Liver (tissue), 9 donors: ENCODE results near the gene CELSR2. TPM values are rescaled to one million over a fixed set of nuclear protein-coding genes. Genes with fewer than 3 reads are reported as not detected.

Experiments
- DNase-seq: peaks from one replicate; pipeline ENCODE4 v3.0.0-alpha.2; 2017; ENCODE audit warnings: low spot score
- H3K27ac ChIP-seq, 2 donors: one replicate each; pipeline ENCODE4 v1.7.0; 2013; ENCODE audit warnings: inconsistent platforms in 2 of 2, low read length in 2 of 2, control low read depth in 1 of 2, low read depth in 1 of 2, mild to moderate bottlenecking in 1 of 2
- H3K27me3 ChIP-seq, 4 donors: one replicate each; pipeline versions ENCODE4 v1.6.1 to v1.7.0; 2013; ENCODE audit warnings: low read length in 3 of 4, inconsistent platforms in 1 of 4, mild to moderate bottlenecking in 1 of 4, moderate library complexity in 1 of 4; ENCODE audit not compliant: control insufficient read depth in 4 of 4, insufficient read depth in 4 of 4
- H3K36me3 ChIP-seq, 4 donors: one replicate each; pipeline versions ENCODE4 v1.6.1 to v1.7.0; 2013; ENCODE audit warnings: low read length in 3 of 4, mild to moderate bottlenecking in 3 of 4, low read depth in 1 of 4, moderate library complexity in 1 of 4; ENCODE audit not compliant: control insufficient read depth in 4 of 4, insufficient read depth in 3 of 4
- H3K4me1 ChIP-seq, 4 donors: one replicate each; pipeline versions ENCODE4 v1.6.1 to v1.7.0; 2013; ENCODE audit warnings: low read length in 3 of 4, mild to moderate bottlenecking in 3 of 4, moderate library complexity in 1 of 4; ENCODE audit not compliant: control insufficient read depth in 4 of 4, insufficient read depth in 4 of 4
- H3K4me3 ChIP-seq, 3 donors: one replicate each; pipeline versions ENCODE4 v1.6.1 to v1.7.0; 2013; ENCODE audit warnings: low read length in 3 of 3, control low read depth in 1 of 3, low read depth in 1 of 3, mild to moderate bottlenecking in 1 of 3
- H3K9ac ChIP-seq, 2 donors: one replicate each; pipeline ENCODE4 v1.7.0; 2013; ENCODE audit warnings: low read length in 2 of 2, mild to moderate bottlenecking in 2 of 2, moderate library complexity in 2 of 2, control low read depth in 1 of 2, low read depth in 1 of 2
- H3K9me3 ChIP-seq, 4 donors: one replicate each; pipeline versions ENCODE4 v1.6.1 to v1.7.0; 2013; ENCODE audit warnings: low read length in 3 of 4; ENCODE audit not compliant: control insufficient read depth in 4 of 4
- ATF3 ChIP-seq: IDR thresholded peaks from 2 replicates; pipeline ENCODE4 v1.6.1; 2016; ENCODE audit warnings: antibody characterized with exemption
- CTCF ChIP-seq: fragments of 150-350 bp; IDR thresholded peaks from 2 replicates; pipeline ENCODE4 v1.5.1; 2017; ENCODE audit warnings: improper control_type of control experiment, low read depth, low read length; ENCODE audit not compliant: missing input control
- EGR1 ChIP-seq, 2 donors: IDR thresholded peaks; 2 replicates each; pipeline ENCODE4 v1.6.1; 2016 to 2018; ENCODE audit warnings: antibody characterized with exemption in 2 of 2, low read depth in 2 of 2
- FOXA1 ChIP-seq: IDR thresholded peaks from 2 replicates; pipeline ENCODE4 v1.6.1; 2016; ENCODE audit warnings: antibody characterized with exemption
- FOXA2 ChIP-seq: IDR thresholded peaks from 2 replicates; pipeline ENCODE4 v1.6.1; 2016; ENCODE audit warnings: antibody characterized with exemption
- GABPA ChIP-seq, 2 donors: IDR thresholded peaks in 1 of 2; conservative IDR thresholded peaks in 1 of 2; 2 replicates each; pipeline ENCODE4 v1.6.1; 2016; ENCODE audit warnings: antibody characterized with exemption in 2 of 2, mild to moderate bottlenecking in 1 of 2, moderate library complexity in 1 of 2
- HNF4A ChIP-seq, 2 donors: conservative IDR thresholded peaks; 2 replicates each; pipeline ENCODE4 v1.6.1; 2016; ENCODE audit warnings: antibody characterized with exemption in 2 of 2, mild to moderate bottlenecking in 2 of 2
- HNF4G ChIP-seq: IDR thresholded peaks from 2 replicates; pipeline ENCODE4 v1.6.1; 2016; ENCODE audit warnings: antibody characterized with exemption
- NR2F2 ChIP-seq: IDR thresholded peaks from 2 replicates; pipeline ENCODE4 v1.6.1; 2016; ENCODE audit warnings: antibody characterized with exemption
- RAD21 ChIP-seq, 2 donors: IDR thresholded peaks; 2 replicates each; pipeline ENCODE4 v1.6.1; 2016; ENCODE audit warnings: antibody characterized with exemption in 2 of 2, mild to moderate bottlenecking in 2 of 2
- SP1 ChIP-seq: IDR thresholded peaks from 2 replicates; pipeline ENCODE4 v1.6.1; 2018; ENCODE audit warnings: antibody characterized with exemption, mild to moderate bottlenecking
- YY1 ChIP-seq: IDR thresholded peaks from 2 replicates; pipeline ENCODE4 v1.6.1; 2016; ENCODE audit warnings: antibody characterized with exemption, mild to moderate bottlenecking
- ZBTB33 ChIP-seq: IDR thresholded peaks from 2 replicates; pipeline ENCODE4 v1.6.1; 2016; ENCODE audit warnings: antibody characterized with exemption
- WGBS: extraction: QIAGEN DNeasy Blood & Tissue Kit; methylation state at CpG from one replicate; pipeline ENCODE4 v1.1.7; 2013; 5-methylcytosine and 5-hydroxymethylcytosine counted together
- polyA plus RNA-seq, 2 donors: library from polyadenylated mRNA; stranded (reverse) in 1 of 2; unstranded in 1 of 2; fragments of 200-250 nt in 1 of 2; fragments of >200 nt in 1 of 2; fragmentation: Nextera tagmentation in 1 of 2; extraction: Ambion mirVana in 1 of 2; gene quantifications; one replicate each; pipeline versions ENCODE4 v1.2.1 to v1.2.3, GENCODE V29; 2013 to 2015
- total RNA-seq, 2 donors: library from RNA; depleted of rRNA; stranded (reverse); fragments of >200 nt; gene quantifications; one replicate each; pipeline ENCODE4 v1.2.3, GENCODE V29; 2014
- TF ChIP-seq, protein P1 (sequence below): IDR thresholded peaks from 2 replicates; pipeline ENCODE4 v1.6.1; 2016; ENCODE audit warnings: antibody characterized with exemption
- donor health status: healthy.
- donor health status: healthy.
- donor health status: healthy.
- donor health status: healthy.
- donor health status: healthy.

Gene CELSR2
- total and polyA plus RNA-seq, 4 donors = 0.73 to 1.6 (median 1.2) TPM

DNA sequence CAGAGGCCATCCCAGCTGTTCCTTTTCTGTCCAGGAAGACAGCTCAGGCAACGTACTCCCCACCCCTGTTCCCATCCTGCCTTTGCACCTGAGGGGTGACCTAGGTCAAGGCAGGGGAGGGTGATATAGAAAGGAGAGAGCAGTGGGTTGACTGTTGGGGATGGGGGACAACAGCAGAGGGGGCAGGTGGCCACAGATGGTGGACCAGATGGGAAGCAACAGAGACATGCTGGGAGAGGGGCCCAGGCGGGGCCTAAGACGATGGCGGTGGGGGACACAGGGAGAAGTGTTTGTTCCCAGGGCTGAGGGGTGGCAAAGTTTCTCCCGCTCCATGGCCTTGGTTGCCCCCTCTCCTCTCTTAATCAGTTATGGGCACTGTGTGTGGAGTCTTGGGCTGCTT lies 6.3 kb downstream of the CELSR2 start:
- WGBS = 91% methylated on average over 5 of the region's 5 CpGs
- DNase-seq = no peak
- no peaks in the 10 kb centered on the region for H3K27me3 ChIP-seq
- no peak overlapping the region for H3K9ac ChIP-seq
- H3K9me3 ChIP-seq = no peaks in the 10 kb centered on the region
- H3K27ac ChIP-seq = no peak overlapping the region
- H3K36me3 ChIP-seq = no peaks in the 10 kb centered on the region
- H3K4me1 ChIP-seq = no peaks in the 10 kb centered on the region
- TF ChIP-seq ZBTB33 = no peak
- TF ChIP-seq HNF4G = no peak
- no peak for TF ChIP-seq FOXA1
- no peak for TF ChIP-seq YY1
- no peak for TF ChIP-seq HNF4A (conservative IDR thresholded peaks at IDR 0.05)
- TF ChIP-seq FOXA2 = no peak
- no peak for TF ChIP-seq SP1
- H3K4me3 ChIP-seq = no peak overlapping the region

DNA sequence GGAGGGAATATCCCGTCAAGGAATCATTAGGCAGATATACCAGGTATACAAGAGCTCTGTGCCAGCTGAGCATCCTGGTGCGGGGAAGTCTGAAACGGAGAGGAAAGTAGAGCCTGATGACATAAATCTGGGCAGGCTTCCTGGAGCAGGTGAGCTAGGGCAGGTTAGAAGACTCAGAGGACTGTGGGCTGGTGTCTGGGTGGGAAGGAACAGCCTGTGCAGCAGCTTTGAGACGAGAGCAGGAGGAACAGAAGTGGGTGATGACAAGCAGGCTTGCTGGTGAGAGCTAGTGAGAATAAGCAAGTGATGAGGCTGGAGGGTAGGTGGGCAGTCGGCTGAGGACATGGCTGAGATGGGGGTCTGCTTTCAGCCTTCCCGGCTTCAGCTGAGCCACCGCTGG lies 6.7 kb downstream of the CELSR2 start:
- TF ChIP-seq GABPA (IDR thresholded peaks at IDR 0.05 in 1 of 2, conservative IDR thresholded peaks at IDR 0.05 in 1 of 2) (no peak), NR2F2 (no peak), HNF4G (no peak), SP1 (no peak)
- TF ChIP-seq, protein P1, sequence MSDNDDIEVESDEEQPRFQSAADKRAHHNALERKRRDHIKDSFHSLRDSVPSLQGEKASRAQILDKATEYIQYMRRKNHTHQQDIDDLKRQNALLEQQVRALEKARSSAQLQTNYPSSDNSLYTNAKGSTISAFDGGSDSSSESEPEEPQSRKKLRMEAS = no peak
- no peaks in the 10 kb centered on the region for H3K27me3 ChIP-seq
- no peaks in the 10 kb centered on the region for H3K36me3 ChIP-seq
- no peak overlapping the region for H3K27ac ChIP-seq
- no peaks in the 10 kb centered on the region for H3K4me1 ChIP-seq
- no peak overlapping the region for H3K4me3 ChIP-seq
- no peak overlapping the region for H3K9ac ChIP-seq
- 80% methylated on average over 7 of the region's 7 CpGs for WGBS
- no peaks in the 10 kb centered on the region for H3K9me3 ChIP-seq
- no peak for DNase-seq

- TF ChIP-seq FOXA2 = no peak
- TF ChIP-seq CTCF = no peak
- TF ChIP-seq FOXA1 = no peak
- no peak for TF ChIP-seq ATF3
- no peak for TF ChIP-seq RAD21 (IDR thresholded peaks at IDR 0.05)
- TF ChIP-seq NR2F2 = no peak
- TF ChIP-seq, protein P1 = no peak
- no peak for TF ChIP-seq EGR1 (IDR thresholded peaks at IDR 0.05; ENCODE audit: low read depth in 2 of 2)
- TF ChIP-seq ZBTB33 = no peak
- no peak for TF ChIP-seq GABPA (IDR thresholded peaks at IDR 0.05 in 1 of 2, conservative IDR thresholded peaks at IDR 0.05 in 1 of 2)
- no peak for TF ChIP-seq SP1
- Histone ChIP-seq H3K4me3 (no peak overlapping the region), H3K4me1 (no peaks in the 10 kb centered on the region), H3K9ac (no peak overlapping the region), H3K9me3 (no peaks in the 10 kb centered on the region), H3K36me3 (no peaks in the 10 kb centered on the region), H3K27me3 (no peaks in the 10 kb centered on the region), H3K27ac (no peak overlapping the region)
- WGBS = 93% methylated on average over 5 of the region's 5 CpGs
- no peak for DNase-seq
Measured at GRCh38 chr1:109256971-109257681, 7.8 kb downstream of the CELSR2 start.
